ENCODE data around the gene CALM3. TPM values are rescaled to one million over a fixed set of nuclear protein-coding genes. Genes with fewer than 3 reads are reported as not detected.

Gene CALM3
- total and polyA plus RNA-seq, 2 experiments from 2014 or later: 148 to 215 TPM

GRCh38 chr19:46564701-46565100 is 36.4 kb upstream of the CALM3 start (continued):
- no peak for TF ChIP-seq EZH2 (IDR thresholded peaks at IDR 0.05; ENCODE audit: low read depth, unreplicated experiment)
- TF ChIP-seq ZNF331 (CRISPR knock-in tag; IDR thresholded peaks at IDR 0.05; ENCODE audit: low read depth): no peak
- no peak for TF ChIP-seq EZH2phosphoT487 (IDR thresholded peaks at IDR 0.05; ENCODE audit: unreplicated experiment)
- no peak for TF ChIP-seq CREB1 (CRISPR knock-in tag; IDR thresholded peaks at IDR 0.05; ENCODE audit: low read depth)
- no peak for TF ChIP-seq JUNB (IDR thresholded peaks at IDR 0.05; ENCODE audit: unreplicated experiment)
- no peak for TF ChIP-seq REST (IDR thresholded peaks at IDR 0.05; ENCODE audit: unreplicated experiment)
- TF ChIP-seq NANOG (IDR thresholded peaks at IDR 0.05; ENCODE audit: borderline replicate concordance): no peak

- Histone ChIP-seq H3K4me1 (ENCODE audit: insufficient read depth) (no peaks in the 10 kb centered on the region; the same call in 1 of the 2 replicates), H3K36me3 (ENCODE audit: insufficient read depth) (no peaks in the 10 kb centered on the region), H2AFZ (no peak overlapping the region), H3K9me2 (ENCODE audit: insufficient read depth) (no peaks in the 10 kb centered on the region), H3F3A (replicated peaks; ENCODE audit: low read depth) (no peaks in the 10 kb centered on the region), H3K27me3 (ENCODE audit: insufficient read depth) (no peaks in the 10 kb centered on the region), H4K20me1 (replicated peaks; ENCODE audit: insufficient read depth) (no peaks in the 10 kb centered on the region), H3K79me2 (replicated peaks; ENCODE audit: insufficient read depth) (no peaks in the 10 kb centered on the region), H3K27ac (ENCODE audit: low read depth) (no peak overlapping the region), H3K4me3 (no peak overlapping the region), H3K4me2 (no peak overlapping the region)
- Mint-ChIP-seq H3K4me3 (no peak overlapping the region; the same call in 2 of the 3 replicates), H3K9me3 (no peaks in the 10 kb centered on the region), H3K27me3 (ENCODE audit: insufficient read depth, low read depth, poor library complexity) (peaks cover 1% of the 10 kb centered on the region), H3K36me3 (ENCODE audit: low read depth) (no peaks in the 10 kb centered on the region), H3K27ac (no peak overlapping the region), H3K4me1 (peaks cover 5% of the 10 kb centered on the region)
- ATAC-seq (peak; percentile 99), DNase-seq (ENCODE audit: low spot score) (peak; percentile 91)
- peak; percentile 55 to 60 for TF ChIP-seq CTCF (conservative IDR thresholded peaks at IDR 0.05; ENCODE audit: low read depth in 2 of 2)
- TF ChIP-seq ZNF462 (CRISPR knock-in tag; IDR thresholded peaks at IDR 0.05): no peak
- no peak for TF ChIP-seq NANOG (IDR thresholded peaks at IDR 0.05; ENCODE audit: borderline replicate concordance)
- TF ChIP-seq ETS1 (IDR thresholded peaks at IDR 0.05): no peak
- TF ChIP-seq EZH2phosphoT487 (IDR thresholded peaks at IDR 0.05; ENCODE audit: unreplicated experiment): no peak
These were observed 29.6 kb upstream of the CALM3 start for GRCh38 chr19:46571495-46571894.

All from GM23338 (cell line).